DND-41 (cell line): Measurements from ENCODE around the gene KLRK1.

ENCODE experiments used
- ATAC-seq: fragments of 200-7000 bp; cut with Tn5 transposase; 3 replicates; pipeline ENCODE4 v1.9.1; 2021; ENCODE audit warnings: low read depth; ENCODE audit not compliant: insufficient read depth
- DNase-seq: peaks from one replicate; pipeline ENCODE4 v3.0.0-alpha.2; 2020
- H2AFZ ChIP-seq: 2 replicates; pipeline ENCODE4 v1.6.0; 2012; ENCODE audit warnings: low read depth, low read length
- H3K27ac ChIP-seq: 2 replicates; pipeline ENCODE4 v1.5.1; 2012; ENCODE audit warnings: low read length, inconsistent platforms
- H3K27me3 ChIP-seq: fragments of 200-600 bp; sonication (generic); 2 replicates; pipeline ENCODE4 v1.6.0; 2012; ENCODE audit warnings: low read length, mild to moderate bottlenecking, inconsistent platforms; ENCODE audit not compliant: insufficient read depth, poor library complexity
- H3K36me3 ChIP-seq: 2 replicates; pipeline ENCODE4 v1.5.1; 2012; ENCODE audit warnings: low read length, inconsistent platforms; ENCODE audit not compliant: insufficient read depth
- H3K4me1 ChIP-seq: 2 replicates; pipeline ENCODE4 v1.5.1; 2012; ENCODE audit warnings: mild to moderate bottlenecking, low read length; ENCODE audit not compliant: insufficient read depth
- H3K4me2 ChIP-seq: 2 replicates; pipeline ENCODE4 v1.6.0; 2012; ENCODE audit warnings: mild to moderate bottlenecking, moderate library complexity, low read length, inconsistent platforms; ENCODE audit not compliant: insufficient read depth
- H3K4me3 ChIP-seq, 2 experiments: fragments of 200-600 bp in 1 of 2; shearing (Covaris generic) in 1 of 2; 2 replicates each; pipeline ENCODE4 v1.5.1; 2012 to 2016; ENCODE audit warnings: inconsistent platforms in 2 of 2, low read length in 2 of 2, mild to moderate bottlenecking in 2 of 2, low read depth in 1 of 2, moderate library complexity in 1 of 2
- H3K79me2 ChIP-seq: 2 replicates; pipeline ENCODE4 v1.6.0; 2012; ENCODE audit warnings: low read length, inconsistent platforms; ENCODE audit not compliant: insufficient read depth
- H3K9ac ChIP-seq: 2 replicates; pipeline ENCODE4 v1.6.0; 2012; ENCODE audit warnings: low read depth, mild to moderate bottlenecking, inconsistent platforms, low read length, moderate library complexity
- H3K9me3 ChIP-seq: 2 replicates; pipeline ENCODE4 v1.5.1; 2012; ENCODE audit warnings: low read length, moderate library complexity, mild to moderate bottlenecking, inconsistent platforms; ENCODE audit not compliant: insufficient read depth, severe bottlenecking
- H4K20me1 ChIP-seq: 2 replicates; pipeline ENCODE4 v1.6.0; 2012; ENCODE audit warnings: low read length; ENCODE audit not compliant: insufficient read depth
- EZH2 ChIP-seq: IDR thresholded peaks from 3 replicates; pipeline ENCODE4 v1.6.1; 2012; ENCODE audit warnings: borderline replicate concordance, low read depth, mild to moderate bottlenecking, moderate library complexity, low read length, inconsistent platforms; ENCODE audit not compliant: severe bottlenecking
- TF ChIP-seq, protein P1 (sequence below): IDR thresholded peaks from 2 replicates; pipeline ENCODE4 v1.5.1; 2012; ENCODE audit warnings: borderline replicate concordance, low read length, moderate library complexity, mild to moderate bottlenecking; ENCODE audit not compliant: poor library complexity, severe bottlenecking; ENCODE audit errors: extremely low read depth

The KLRK1 gene

DNA sequence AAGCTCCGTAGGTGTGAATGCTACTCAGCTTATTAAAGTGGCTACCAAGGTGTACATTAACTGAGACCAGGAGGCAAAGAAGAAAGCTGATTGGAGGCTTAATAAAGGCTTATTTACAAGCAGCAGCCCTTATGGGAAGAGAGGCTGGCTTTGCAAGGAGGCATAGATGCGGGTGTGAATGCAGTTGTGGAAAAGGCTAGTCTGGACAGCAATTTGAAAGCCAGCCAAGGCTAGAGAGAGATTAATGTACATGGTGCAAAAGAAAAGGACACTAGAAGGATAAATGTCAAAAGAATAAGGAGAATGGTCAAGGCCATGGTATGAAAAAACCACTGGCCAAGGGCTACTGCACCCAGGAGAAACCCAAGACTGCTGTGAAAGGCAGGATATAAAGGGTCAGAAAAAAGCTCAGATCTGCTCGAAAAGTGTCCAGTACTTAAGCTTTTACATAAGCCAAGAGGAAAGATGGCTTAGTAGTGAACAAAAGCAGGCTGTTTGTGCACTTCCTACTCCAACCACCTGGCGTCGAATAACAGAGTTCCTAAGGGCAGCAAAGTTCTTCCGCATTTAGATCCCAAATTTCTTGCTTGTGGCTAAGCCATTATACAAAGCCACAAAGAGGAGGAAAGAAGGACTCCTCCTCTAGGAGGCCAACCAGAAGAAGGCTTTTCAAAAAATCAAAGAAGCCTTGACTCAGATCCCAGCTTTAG, 24.0 kb downstream of the KLRK1 start:
- peak overlapping the region; percentile 18 to 62; a peak in 3 of 4 replicates for H3K4me3 ChIP-seq
- TF ChIP-seq, protein P1, sequence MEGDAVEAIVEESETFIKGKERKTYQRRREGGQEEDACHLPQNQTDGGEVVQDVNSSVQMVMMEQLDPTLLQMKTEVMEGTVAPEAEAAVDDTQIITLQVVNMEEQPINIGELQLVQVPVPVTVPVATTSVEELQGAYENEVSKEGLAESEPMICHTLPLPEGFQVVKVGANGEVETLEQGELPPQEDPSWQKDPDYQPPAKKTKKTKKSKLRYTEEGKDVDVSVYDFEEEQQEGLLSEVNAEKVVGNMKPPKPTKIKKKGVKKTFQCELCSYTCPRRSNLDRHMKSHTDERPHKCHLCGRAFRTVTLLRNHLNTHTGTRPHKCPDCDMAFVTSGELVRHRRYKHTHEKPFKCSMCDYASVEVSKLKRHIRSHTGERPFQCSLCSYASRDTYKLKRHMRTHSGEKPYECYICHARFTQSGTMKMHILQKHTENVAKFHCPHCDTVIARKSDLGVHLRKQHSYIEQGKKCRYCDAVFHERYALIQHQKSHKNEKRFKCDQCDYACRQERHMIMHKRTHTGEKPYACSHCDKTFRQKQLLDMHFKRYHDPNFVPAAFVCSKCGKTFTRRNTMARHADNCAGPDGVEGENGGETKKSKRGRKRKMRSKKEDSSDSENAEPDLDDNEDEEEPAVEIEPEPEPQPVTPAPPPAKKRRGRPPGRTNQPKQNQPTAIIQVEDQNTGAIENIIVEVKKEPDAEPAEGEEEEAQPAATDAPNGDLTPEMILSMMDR, result peak; percentile 28
- TF ChIP-seq EZH2, result no peak
- H3K9ac ChIP-seq, result peak overlapping the region; percentile 66
- peak overlapping the region; percentile 87 for H3K4me2 ChIP-seq
- no peaks in the 10 kb centered on the region for H4K20me1 ChIP-seq
- no peaks in the 10 kb centered on the region for H3K79me2 ChIP-seq
- H3K27me3 ChIP-seq, result no peaks in the 10 kb centered on the region
- H3K36me3 ChIP-seq, result no peaks in the 10 kb centered on the region
- ATAC-seq (no peak), DNase-seq (no peak)
- peak overlapping the region; percentile 98 for H2AFZ ChIP-seq
- no peaks in the 10 kb centered on the region for H3K9me3 ChIP-seq
- peak overlapping the region; percentile 93 for H3K27ac ChIP-seq
- H3K4me1 ChIP-seq, result peaks cover 34% of the 10 kb centered on the region

DNA sequence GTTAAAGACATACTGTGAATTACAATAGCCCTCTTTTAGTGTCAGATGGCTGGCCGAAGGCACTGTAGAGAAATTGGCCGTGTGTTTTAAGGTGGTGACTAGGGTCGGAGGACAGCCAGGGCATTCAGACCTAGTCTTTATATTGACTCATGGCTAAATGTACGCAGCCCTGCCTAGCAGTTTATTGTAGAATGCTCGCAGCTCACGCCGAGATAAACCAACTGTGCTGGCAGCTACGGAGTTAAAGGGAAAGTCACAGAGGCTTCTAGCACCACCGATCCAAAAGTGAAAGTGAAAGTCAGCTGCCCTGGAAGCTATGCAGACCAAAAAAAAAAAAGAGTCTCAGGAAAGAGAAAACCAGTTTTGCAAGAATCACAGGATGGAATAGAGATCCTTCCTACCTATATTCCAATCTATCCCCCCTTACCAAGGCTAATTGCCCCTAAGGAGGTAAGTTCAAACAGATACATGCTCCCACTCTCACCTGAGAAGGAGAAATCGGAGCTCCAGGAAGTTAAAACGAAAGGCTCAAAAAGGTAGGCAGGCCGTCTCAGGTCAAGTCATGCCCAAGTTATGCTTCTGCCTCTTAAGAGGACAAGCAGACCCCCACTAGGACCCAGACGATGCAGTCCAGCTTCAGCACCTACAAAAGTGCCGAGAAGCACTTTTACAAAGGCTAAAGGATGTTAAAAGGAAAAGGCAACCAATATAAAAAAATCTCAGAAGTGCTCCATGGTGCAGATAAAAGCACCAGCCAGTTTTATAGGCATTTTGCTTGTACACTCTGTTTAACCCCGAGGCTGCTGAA, 24.8 kb downstream of the KLRK1 start:
- Histone ChIP-seq H3K4me3 (peak overlapping the region; percentile 18 to 62), H3K79me2 (no peaks in the 10 kb centered on the region), H3K9me3 (no peaks in the 10 kb centered on the region), H2AFZ (peak overlapping the region; percentile 98), H3K36me3 (no peaks in the 10 kb centered on the region), H3K4me2 (peak overlapping the region; percentile 87), H4K20me1 (no peaks in the 10 kb centered on the region), H3K9ac (peak overlapping the region; percentile 66), H3K27ac (peak overlapping the region; percentile 93), H3K27me3 (no peaks in the 10 kb centered on the region), H3K4me1 (peaks cover 34% of the 10 kb centered on the region)
- TF ChIP-seq, protein P1, result no peak
- TF ChIP-seq EZH2, result no peak
- DNase-seq (peak; percentile 83), ATAC-seq (peak; percentile 85)

DNA sequence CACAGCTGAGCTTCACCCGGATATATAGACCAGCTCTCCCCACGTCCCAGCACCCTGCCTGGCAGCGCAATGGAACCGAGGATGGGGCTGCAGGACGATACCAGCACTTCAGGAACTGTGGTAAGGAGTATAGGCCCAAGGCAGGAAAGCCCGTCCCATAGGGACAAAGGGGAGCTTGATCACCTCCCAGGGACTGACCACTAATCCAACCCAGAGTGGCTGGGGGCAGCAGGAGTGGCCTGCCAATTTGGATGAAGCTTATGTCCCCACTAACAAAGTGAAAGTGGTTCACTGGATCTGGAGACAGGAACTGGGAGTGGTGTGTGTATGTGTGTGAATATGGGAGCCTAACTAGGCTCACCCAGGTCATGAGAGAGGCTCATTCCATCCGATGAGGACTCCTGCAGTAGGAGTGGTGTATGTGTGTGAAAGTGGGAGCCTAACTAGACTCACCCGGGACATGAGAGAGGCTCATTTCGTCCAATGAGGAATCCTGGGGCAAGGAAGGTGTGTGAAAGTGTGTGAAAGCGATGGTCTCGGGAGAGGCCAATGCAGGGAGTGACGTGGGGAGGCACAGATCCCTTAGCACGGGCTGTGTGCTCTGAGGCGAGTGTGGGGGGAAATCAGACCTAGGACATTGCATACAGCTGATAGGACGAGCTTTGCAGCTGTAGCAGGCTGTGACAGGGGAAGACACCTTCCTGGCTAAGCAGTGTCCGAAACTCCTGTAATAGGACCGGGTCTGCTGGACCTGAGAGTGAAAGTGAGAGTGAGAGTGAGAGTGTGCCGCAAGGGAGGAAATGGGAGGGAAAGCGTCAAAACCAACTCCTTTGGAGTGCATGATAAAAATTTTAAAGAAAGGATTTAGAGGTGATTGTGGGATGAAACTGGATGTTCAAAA, 25.7 kb downstream of the KLRK1 start:
- peaks cover 34% of the 10 kb centered on the region for H3K4me1 ChIP-seq
- H3K79me2 ChIP-seq, result no peaks in the 10 kb centered on the region
- peak overlapping the region; percentile 93 for H3K27ac ChIP-seq
- peak overlapping the region; percentile 87 for H3K4me2 ChIP-seq
- no peaks in the 10 kb centered on the region for H4K20me1 ChIP-seq
- peak overlapping the region; percentile 18 to 62 for H3K4me3 ChIP-seq
- no peaks in the 10 kb centered on the region for H3K27me3 ChIP-seq
- TF ChIP-seq, protein P1, result no peak
- no peak for TF ChIP-seq EZH2
- H3K9ac ChIP-seq, result peak overlapping the region; percentile 66
- DNase-seq (peak; percentile 52), ATAC-seq (peak; percentile 65)
- peak overlapping the region; percentile 98 for H2AFZ ChIP-seq
- H3K9me3 ChIP-seq, result no peaks in the 10 kb centered on the region
- H3K36me3 ChIP-seq, result no peaks in the 10 kb centered on the region
